Esophagus squamous epithelium (tissue), 4 donors: Measurements from ENCODE around the gene ZNF93.

ENCODE experiments used
- CTCF ChIP-seq, 6 experiments: fragments of 450-650 bp in 4 of 6; fragments of 200-600 bp in 2 of 6; sonication (generic) in 2 of 6; IDR thresholded peaks; one replicate each; pipeline ENCODE4 v1.5.1; 2016 to 2019; ENCODE audit warnings: antibody characterized with exemption in 6 of 6, mild to moderate bottlenecking in 4 of 6, moderate library complexity in 4 of 6
- POLR2A ChIP-seq, 4 donors: fragments of 450-650 bp; IDR thresholded peaks; one replicate each; pipeline ENCODE4 v1.6.1; 2017; ENCODE audit warnings: antibody characterized with exemption in 4 of 4, mild to moderate bottlenecking in 4 of 4, moderate library complexity in 3 of 4

DNA sequence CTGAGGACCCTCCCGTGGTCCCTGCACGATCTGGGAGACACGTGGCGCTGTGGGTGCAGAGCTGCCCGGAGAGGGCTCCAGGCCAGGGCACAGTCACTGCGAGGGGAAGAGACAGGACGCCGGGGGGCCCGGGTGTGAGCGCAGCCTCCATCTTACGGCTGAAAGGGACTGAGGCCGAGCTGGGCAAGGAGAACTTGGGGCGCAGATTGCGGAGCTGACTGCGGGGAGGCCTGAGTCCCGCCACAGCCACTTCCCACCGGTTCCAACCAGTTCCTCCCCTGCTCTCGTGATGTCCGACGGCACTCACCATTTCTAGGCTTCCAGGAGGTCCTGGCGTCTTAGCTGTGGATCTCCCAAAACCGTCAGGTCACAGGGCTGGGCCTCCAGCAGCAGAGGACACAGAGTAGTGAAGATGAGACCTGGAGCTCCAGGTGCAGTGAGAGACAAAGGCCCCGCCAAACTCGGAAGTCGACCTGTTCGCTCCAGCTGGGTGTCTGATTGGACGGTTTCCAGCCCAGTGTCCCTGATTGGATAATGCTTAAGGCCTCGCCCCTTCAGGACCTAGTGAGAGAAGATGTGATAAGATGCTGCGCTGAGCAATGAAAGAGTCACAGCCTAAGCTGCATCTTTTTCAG, 39.9 kb upstream of the ZNF93 start:
- TF ChIP-seq CTCF (IDR thresholded peaks at IDR 0.05) (no peak), POLR2A (IDR thresholded peaks at IDR 0.05) (no peak)
